ENCODE results near the gene AADAC. TPM values are rescaled to one million over a fixed set of nuclear protein-coding genes. Genes with fewer than 3 reads are reported as not detected.
"Not testable (repeated sequence)": the region's sequence is repeated elsewhere in the genome, so short reads cannot be mapped to it uniquely, and the experiment has no call there.

The AADAC gene
- total RNA-seq, 1 donor: not detected

DNA sequence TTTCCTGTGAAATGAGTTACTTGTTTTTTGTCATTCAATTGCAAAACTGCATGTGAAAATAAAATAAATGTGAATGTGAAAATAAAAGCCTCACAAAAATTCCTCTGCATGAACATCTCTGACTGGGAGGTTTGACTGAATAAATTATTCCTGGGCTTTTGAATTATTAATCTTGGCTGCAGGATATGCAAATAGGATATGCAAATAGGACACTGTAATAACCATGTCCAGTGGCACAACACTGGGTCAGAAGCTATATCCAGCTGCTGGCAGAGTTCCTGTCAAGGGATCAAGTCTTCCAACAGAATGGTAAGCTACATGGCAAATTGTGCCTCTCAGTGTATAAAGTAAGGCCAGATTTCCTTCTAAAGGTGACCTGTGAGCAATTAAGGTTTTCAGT is 59.5 kb downstream of the AADAC start, which contains the start of gene SUCNR1:
TSS of gene SUCNR1 (plus strand) at position 246 of the 400 bp plus-strand sequence. CDS start 6,250 bp downstream, outside the sequence.
- Histone ChIP-seq H4K20me1 (ENCODE audit: insufficient read depth, low read length) (no peaks in the 10 kb centered on the region), H3K79me2 (ENCODE audit: insufficient read depth, low read length) (no peaks in the 10 kb centered on the region), H3K4me2 (ENCODE audit: insufficient read depth, low read length) (no peak within 1 kb of the TSS), H3K27me3 (ENCODE audit: insufficient read depth, low read length) (no peaks in the 10 kb centered on the region), H3K27ac (ENCODE audit: low read depth, low read length) (no peak within 1 kb of the TSS), H3K4me3 (ENCODE audit: insufficient read depth, low read length) (no peak within 1 kb of the TSS), H3K4me1 (ENCODE audit: insufficient read depth, low read length) (peaks cover 10% of the 10 kb centered on the region), H3K9me3 (ENCODE audit: low read depth, low read length) (no peaks in the 10 kb centered on the region), H3K36me3 (ENCODE audit: insufficient read depth, low read length) (no peaks in the 10 kb centered on the region), H2AFZ (ENCODE audit: low read length) (no peak within 1 kb of the TSS)
- DNase-seq (ENCODE audit: insufficient read length, low spot score, missing footprints): no peak
- TF ChIP-seq CTCF (IDR thresholded peaks at IDR 0.05; ENCODE audit: extremely low read depth, low read depth, low read length): no peak

DNA sequence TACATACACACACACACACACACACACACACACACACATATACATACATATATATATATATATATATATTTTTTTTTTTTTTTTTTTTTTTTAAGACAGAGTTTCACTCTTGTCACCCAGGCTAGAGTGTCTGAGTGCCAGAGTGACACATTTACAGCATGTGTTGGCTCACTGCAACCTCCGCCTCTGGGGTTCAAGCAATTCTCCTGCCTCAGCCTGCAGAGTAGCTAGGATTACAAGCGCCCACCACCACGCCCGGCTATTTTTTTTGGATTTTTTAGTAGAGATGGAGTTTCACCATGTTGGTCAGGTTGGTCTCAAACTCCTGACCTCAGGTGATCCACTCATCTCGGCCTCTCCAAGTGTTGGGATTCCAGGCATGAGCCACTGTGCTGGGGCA is 60.2 kb downstream of the AADAC start:
- H3K79me2 ChIP-seq (ENCODE audit: insufficient read depth, low read length); H3K9me3 ChIP-seq (ENCODE audit: low read depth, low read length); H3K27ac ChIP-seq (ENCODE audit: low read depth, low read length); H4K20me1 ChIP-seq (ENCODE audit: insufficient read depth, low read length); H3K27me3 ChIP-seq (ENCODE audit: insufficient read depth, low read length); H3K4me3 ChIP-seq (ENCODE audit: insufficient read depth, low read length); H3K4me2 ChIP-seq (ENCODE audit: insufficient read depth, low read length); H3K36me3 ChIP-seq (ENCODE audit: insufficient read depth, low read length); DNase-seq (ENCODE audit: insufficient read length, low spot score, missing footprints); H2AFZ ChIP-seq (ENCODE audit: low read length): not testable (repeated sequence)
- H3K4me1 ChIP-seq (ENCODE audit: insufficient read depth, low read length): peaks cover 12% of the 10 kb centered on the region

- Histone ChIP-seq H3K27me3 (ENCODE audit: insufficient read depth, low read length) (no peaks in the 10 kb centered on the region), H3K79me2 (ENCODE audit: insufficient read depth, low read length) (no peaks in the 10 kb centered on the region), H3K4me2 (ENCODE audit: insufficient read depth, low read length) (peak overlapping the region; percentile 42), H3K27ac (ENCODE audit: low read depth, low read length) (no peak overlapping the region), H3K4me3 (ENCODE audit: insufficient read depth, low read length) (no peak overlapping the region), H4K20me1 (ENCODE audit: insufficient read depth, low read length) (no peaks in the 10 kb centered on the region), H3K9me3 (ENCODE audit: low read depth, low read length) (no peaks in the 10 kb centered on the region), H2AFZ (ENCODE audit: low read length) (peak overlapping the region; percentile 77), H3K36me3 (ENCODE audit: insufficient read depth, low read length) (no peaks in the 10 kb centered on the region), H3K4me1 (ENCODE audit: insufficient read depth, low read length) (peaks cover 16% of the 10 kb centered on the region)
- DNase-seq (ENCODE audit: insufficient read length, low spot score, missing footprints): no peak
- no peak for TF ChIP-seq CTCF (IDR thresholded peaks at IDR 0.05; ENCODE audit: extremely low read depth, low read depth, low read length)
These were observed 61.8 kb downstream of the AADAC start for GRCh38 chr3:151875759-151876158.

- H3K27ac ChIP-seq (ENCODE audit: low read depth, low read length): no peak overlapping the region
- H3K4me1 ChIP-seq (ENCODE audit: insufficient read depth, low read length): peaks cover 12% of the 10 kb centered on the region
- H2AFZ ChIP-seq (ENCODE audit: low read length): no peak overlapping the region
- no peaks in the 10 kb centered on the region for H3K27me3 ChIP-seq (ENCODE audit: insufficient read depth, low read length)
- no peaks in the 10 kb centered on the region for H3K79me2 ChIP-seq (ENCODE audit: insufficient read depth, low read length)
- DNase-seq (ENCODE audit: insufficient read length, low spot score, missing footprints): no peak
- no peaks in the 10 kb centered on the region for H3K9me3 ChIP-seq (ENCODE audit: low read depth, low read length)
- no peak for TF ChIP-seq CTCF (IDR thresholded peaks at IDR 0.05; ENCODE audit: extremely low read depth, low read depth, low read length)
- no peaks in the 10 kb centered on the region for H3K36me3 ChIP-seq (ENCODE audit: insufficient read depth, low read length)
- no peak overlapping the region for H3K4me2 ChIP-seq (ENCODE audit: insufficient read depth, low read length)
- no peaks in the 10 kb centered on the region for H4K20me1 ChIP-seq (ENCODE audit: insufficient read depth, low read length)
- no peak overlapping the region for H3K4me3 ChIP-seq (ENCODE audit: insufficient read depth, low read length)
These were observed 63.4 kb downstream of the AADAC start for GRCh38 chr3:151877269-151877668.

Other genes starting within 250 kb of the AADAC start
- not detected in 2 replicates for gene AADACL2, start 80.2 kb upstream of the AADAC start, total RNA-seq
- gene SUCNR1, start 59.5 kb downstream of the AADAC start, total RNA-seq: under 0.01 TPM in 1 of 2 replicates, not detected in the other